Natural killer cell (primary cell): Measurements from ENCODE around the gene EEPD1. TPM values are rescaled to one million over a fixed set of nuclear protein-coding genes. Genes with fewer than 3 reads are reported as not detected.
A peak's percentile ranks its signal among the peaks of the same experiment; 100 is the strongest.

Experiments used
- ATAC-seq, 3 donors: fragments of 150-1000 bp in 2 of 3; fragments of 200-7000 bp in 1 of 3; cut with Tn5 transposase; 1 replicate in 1 of 3; 2 replicates in 2 of 3; pipeline ENCODE4 v1.10.0; 2021; ENCODE audit warnings: mild to moderate bottlenecking in 2 of 3, moderate library complexity in 2 of 3
- DNase-seq, 2 donors: peaks; one replicate each; pipeline versions ENCODE4 v3.0.0 to v3.0.0-alpha.2; 2013 to 2021; ENCODE audit warnings: mixed read lengths in 1 of 2
- H3K27ac ChIP-seq: one replicate; pipeline ENCODE4 v1.5.1; 2013; ENCODE audit warnings: mild to moderate bottlenecking, low read length
- H3K27me3 ChIP-seq: one replicate; pipeline ENCODE4 v1.6.1; 2013; ENCODE audit warnings: low read length; ENCODE audit not compliant: control insufficient read depth, insufficient read depth
- H3K36me3 ChIP-seq: one replicate; pipeline ENCODE4 v1.6.1; 2013; ENCODE audit warnings: low read length; ENCODE audit not compliant: control insufficient read depth, insufficient read depth
- H3K4me1 ChIP-seq: one replicate; pipeline ENCODE4 v1.6.1; 2013; ENCODE audit warnings: low read length; ENCODE audit not compliant: control insufficient read depth, insufficient read depth
- H3K4me3 ChIP-seq: one replicate; pipeline ENCODE4 v1.5.1; 2013; ENCODE audit warnings: low read length
- H3K9me3 ChIP-seq: one replicate; pipeline ENCODE4 v1.6.1; 2013; ENCODE audit warnings: low read length; ENCODE audit not compliant: control insufficient read depth, insufficient read depth
- H3K27ac Mint-ChIP-seq, 2 donors: one replicate each; pipeline ENCODE4 v1.8.0; 2022; ENCODE audit warnings: mild to moderate bottlenecking in 2 of 2, mixed read lengths in 2 of 2, moderate library complexity in 1 of 2
- H3K27me3 Mint-ChIP-seq, 2 donors: one replicate each; pipeline ENCODE4 v1.8.0; 2022; ENCODE audit warnings: low read depth in 2 of 2, mixed read lengths in 2 of 2
- H3K36me3 Mint-ChIP-seq: one replicate; pipeline ENCODE4 v1.8.0; 2022; ENCODE audit warnings: mixed read lengths
- H3K4me1 Mint-ChIP-seq, 2 donors: one replicate each; pipeline ENCODE4 v1.8.0; 2022; ENCODE audit warnings: mixed read lengths in 2 of 2
- H3K4me3 Mint-ChIP-seq: one replicate; pipeline ENCODE4 v1.8.0; 2022; ENCODE audit warnings: mild to moderate bottlenecking, moderate library complexity, mixed read lengths
- H3K9me3 Mint-ChIP-seq, 2 donors: one replicate each; pipeline ENCODE4 v1.8.0; 2022; ENCODE audit warnings: mixed read lengths in 2 of 2
- CTCF ChIP-seq: fragments of 200-600 bp; IDR thresholded peaks from one replicate; pipeline ENCODE4 v1.8.0; 2022; ENCODE audit warnings: antibody characterized with exemption
- WGBS: methylation state at CpG from one replicate; pipeline ENCODE4 v1.1.7; 2013; ENCODE audit warnings: missing lambda C conversion rate; ENCODE audit not compliant: insufficient coverage; 5-methylcytosine and 5-hydroxymethylcytosine counted together
- intact Hi-C: fragments of 100-400 bp; cut with micrococcal nuclease; formaldehyde crosslinking; loops from one replicate; pipeline ENCODE4 v1.14.2; 2022
- total RNA-seq, 4 donors: library from RNA; stranded (reverse); fragments of 120-200 nt in 1 of 4; gene quantifications; one replicate each; pipeline versions ENCODE4 v1.2.3 to v1.2.4, GENCODE V29; 2013 to 2022

Gene EEPD1
- total RNA-seq, 3 donors from 2014 or later (not counting 1 experiment from before 2014, with no cell fraction given), result 0.45 to 4.9 (median 1.4) TPM

- no peak overlapping the region for H3K4me3 Mint-ChIP-seq
- ATAC-seq, result no peak
- no peaks in the 10 kb centered on the region for H3K36me3 Mint-ChIP-seq
- Histone ChIP-seq H3K27me3 (no peaks in the 10 kb centered on the region), H3K9me3 (no peaks in the 10 kb centered on the region), H3K4me1 (peaks cover 45% of the 10 kb centered on the region), H3K36me3 (no peaks in the 10 kb centered on the region), H3K27ac (no peak overlapping the region), H3K4me3 (no peak overlapping the region)
- no peak overlapping the region for H3K27ac Mint-ChIP-seq
- intact Hi-C loops, result loop anchor here (5.0 kb wide), 1 partner anchor 373 kb away; no protein-coding TSS in a partner anchor
- no peak for TF ChIP-seq CTCF
- peaks cover 28 to 29% of the 10 kb centered on the region in 2 donors for H3K4me1 Mint-ChIP-seq
- 93% methylated on average over 7 of the region's 7 CpGs for WGBS
- DNase-seq, result no peak
- H3K9me3 Mint-ChIP-seq, result no peaks in the 10 kb centered on the region
- H3K27me3 Mint-ChIP-seq, result peaks cover 9% of the 10 kb centered on the region in 2 donors
Measured at GRCh38 chr7:36289833-36290661, 137.0 kb downstream of the EEPD1 start.

- H3K9me3 Mint-ChIP-seq, result no peaks in the 10 kb centered on the region
- peak; percentile 96 for TF ChIP-seq CTCF
- H3K27ac ChIP-seq, result no peak overlapping the region
- no peaks in the 10 kb centered on the region for H3K36me3 ChIP-seq
- 27% methylated on average over 16 of the region's 18 CpGs for WGBS
- peaks cover 29% of the 10 kb centered on the region for H3K4me1 ChIP-seq
- H3K36me3 Mint-ChIP-seq, result no peaks in the 10 kb centered on the region
- no peaks in the 10 kb centered on the region for H3K9me3 ChIP-seq
- H3K4me3 ChIP-seq, result no peak overlapping the region
- ATAC-seq (peak; percentile 68 to 79 (median 70)), DNase-seq (peak; percentile 63 to 90)
- peaks cover 7 to 9% of the 10 kb centered on the region in 2 donors for H3K27me3 Mint-ChIP-seq
- no peaks in the 10 kb centered on the region for H3K27me3 ChIP-seq
- intact Hi-C loops, result loop anchor here (1.0 to 5.0 kb wide), 3 partner anchors 165 to 374 kb away; no protein-coding TSS in a partner anchor
- peak overlapping the region; percentile 21 for H3K4me3 Mint-ChIP-seq
- H3K27ac Mint-ChIP-seq, result no peak overlapping the region
- peaks cover 21 to 23% of the 10 kb centered on the region in 2 donors for H3K4me1 Mint-ChIP-seq
Measured at GRCh38 chr7:36291387-36292316, 138.6 kb downstream of the EEPD1 start.

- H3K9me3 Mint-ChIP-seq, result no peaks in the 10 kb centered on the region
- TF ChIP-seq CTCF, result no peak
- H3K36me3 Mint-ChIP-seq, result no peaks in the 10 kb centered on the region
- peaks cover 7 to 9% of the 10 kb centered on the region in 2 donors for H3K27me3 Mint-ChIP-seq
- H3K4me1 ChIP-seq, result peaks cover 9% of the 10 kb centered on the region
- H3K4me1 Mint-ChIP-seq, result peaks cover 6 to 9% of the 10 kb centered on the region in 2 donors
- no peaks in the 10 kb centered on the region for H3K9me3 ChIP-seq
- no peak overlapping the region for H3K4me3 ChIP-seq
- no peak overlapping the region for H3K27ac ChIP-seq
- intact Hi-C loops, result no loop called here
- no peak overlapping the region for H3K27ac Mint-ChIP-seq
- WGBS, result 71% methylated on average over 5 of the region's 5 CpGs
- H3K36me3 ChIP-seq, result no peaks in the 10 kb centered on the region
- H3K4me3 Mint-ChIP-seq, result no peak overlapping the region
- DNase-seq, result no peak
- no peaks in the 10 kb centered on the region for H3K27me3 ChIP-seq
- ATAC-seq, result no peak
Measured at GRCh38 chr7:36295090-36295489, 142.0 kb downstream of the EEPD1 start.
